Measurements from ENCODE around the gene GNAO1.

Gene GNAO1

DNA sequence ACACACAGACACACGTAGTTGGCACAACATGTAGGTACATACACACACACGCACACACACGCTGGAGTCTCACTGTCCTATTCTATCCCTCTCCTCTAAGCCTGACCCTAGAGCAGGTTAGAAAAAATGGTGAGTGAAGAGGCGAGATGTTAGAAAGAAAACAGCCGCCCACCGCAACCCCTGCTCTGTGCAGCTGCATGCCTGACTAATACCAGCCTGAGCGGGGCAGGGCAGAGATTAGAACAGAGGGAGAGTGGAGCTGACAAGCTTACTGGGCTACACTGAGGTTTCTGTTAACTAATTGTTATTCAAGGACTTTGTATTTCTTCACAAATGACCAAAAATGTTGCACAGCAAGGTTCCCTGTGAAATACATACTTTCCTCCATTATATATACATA lies 174.3 kb downstream of the GNAO1 start:
- no peaks in the 10 kb centered on the region for H3K27me3 ChIP-seq (replicated peaks; ENCODE audit: control insufficient read depth, insufficient read depth, low read length)
- DNase-seq (ENCODE audit: extremely low read depth, insufficient read length) = no peak
- H3K4me3 ChIP-seq (replicated peaks; ENCODE audit: low read depth, low read length) = no peak overlapping the region
- H3K36me3 ChIP-seq (ENCODE audit: control insufficient read depth, insufficient read depth, low read length) = peaks cover 30% of the 10 kb centered on the region
- TF ChIP-seq, protein P1, sequence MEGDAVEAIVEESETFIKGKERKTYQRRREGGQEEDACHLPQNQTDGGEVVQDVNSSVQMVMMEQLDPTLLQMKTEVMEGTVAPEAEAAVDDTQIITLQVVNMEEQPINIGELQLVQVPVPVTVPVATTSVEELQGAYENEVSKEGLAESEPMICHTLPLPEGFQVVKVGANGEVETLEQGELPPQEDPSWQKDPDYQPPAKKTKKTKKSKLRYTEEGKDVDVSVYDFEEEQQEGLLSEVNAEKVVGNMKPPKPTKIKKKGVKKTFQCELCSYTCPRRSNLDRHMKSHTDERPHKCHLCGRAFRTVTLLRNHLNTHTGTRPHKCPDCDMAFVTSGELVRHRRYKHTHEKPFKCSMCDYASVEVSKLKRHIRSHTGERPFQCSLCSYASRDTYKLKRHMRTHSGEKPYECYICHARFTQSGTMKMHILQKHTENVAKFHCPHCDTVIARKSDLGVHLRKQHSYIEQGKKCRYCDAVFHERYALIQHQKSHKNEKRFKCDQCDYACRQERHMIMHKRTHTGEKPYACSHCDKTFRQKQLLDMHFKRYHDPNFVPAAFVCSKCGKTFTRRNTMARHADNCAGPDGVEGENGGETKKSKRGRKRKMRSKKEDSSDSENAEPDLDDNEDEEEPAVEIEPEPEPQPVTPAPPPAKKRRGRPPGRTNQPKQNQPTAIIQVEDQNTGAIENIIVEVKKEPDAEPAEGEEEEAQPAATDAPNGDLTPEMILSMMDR (IDR thresholded peaks at IDR 0.05; ENCODE audit: insufficient read depth, low read length, poor library complexity, severe bottlenecking) = no peak

GRCh38 chr16:56366945-56367344 lies 175.7 kb downstream of the GNAO1 start:
- Histone ChIP-seq H3K4me3 (replicated peaks; ENCODE audit: low read depth, low read length) (no peak overlapping the region), H3K36me3 (ENCODE audit: control insufficient read depth, insufficient read depth, low read length) (peaks cover 32% of the 10 kb centered on the region), H3K27me3 (replicated peaks; ENCODE audit: control insufficient read depth, insufficient read depth, low read length) (no peaks in the 10 kb centered on the region)
- TF ChIP-seq, protein P1 (IDR thresholded peaks at IDR 0.05; ENCODE audit: insufficient read depth, low read length, poor library complexity, severe bottlenecking) = no peak
- no peak for DNase-seq (ENCODE audit: extremely low read depth, insufficient read length)

DNA sequence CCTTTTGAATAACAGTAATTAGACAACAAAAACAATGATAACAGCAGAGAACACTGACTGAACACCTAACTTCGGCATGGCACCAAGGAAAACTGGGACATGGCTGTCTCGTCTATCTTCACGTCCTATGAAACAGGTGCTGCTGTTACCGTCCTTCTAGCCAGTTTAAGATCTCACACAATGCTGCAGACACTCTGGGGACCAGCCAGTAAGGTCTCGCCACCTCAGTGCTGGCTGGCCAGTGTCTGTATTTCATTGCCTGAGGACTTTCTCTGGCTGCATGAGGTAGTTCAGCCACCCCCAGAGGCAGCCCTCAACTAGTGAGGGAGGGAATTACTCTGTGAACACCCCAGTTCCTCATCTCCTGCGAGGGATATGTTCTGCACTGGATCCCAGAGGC lies 176.5 kb downstream of the GNAO1 start:
- H3K27me3 ChIP-seq (replicated peaks; ENCODE audit: control insufficient read depth, insufficient read depth, low read length) = no peaks in the 10 kb centered on the region
- no peak overlapping the region for H3K4me3 ChIP-seq (replicated peaks; ENCODE audit: low read depth, low read length)
- TF ChIP-seq, protein P1 (IDR thresholded peaks at IDR 0.05; ENCODE audit: insufficient read depth, low read length, poor library complexity, severe bottlenecking) = no peak
- peaks cover 25% of the 10 kb centered on the region for H3K36me3 ChIP-seq (ENCODE audit: control insufficient read depth, insufficient read depth, low read length)
- DNase-seq (ENCODE audit: extremely low read depth, insufficient read length) = no peak

GRCh38 chr16:56368545-56368944 lies 177.3 kb downstream of the GNAO1 start:
- Histone ChIP-seq H3K36me3 (ENCODE audit: control insufficient read depth, insufficient read depth, low read length) (peaks cover 21% of the 10 kb centered on the region), H3K27me3 (replicated peaks; ENCODE audit: control insufficient read depth, insufficient read depth, low read length) (no peaks in the 10 kb centered on the region), H3K4me3 (replicated peaks; ENCODE audit: low read depth, low read length) (no peak overlapping the region)
- TF ChIP-seq, protein P1 (IDR thresholded peaks at IDR 0.05; ENCODE audit: insufficient read depth, low read length, poor library complexity, severe bottlenecking) = no peak
- DNase-seq (ENCODE audit: extremely low read depth, insufficient read length) = no peak

- H3K27me3 ChIP-seq (replicated peaks; ENCODE audit: control insufficient read depth, insufficient read depth, low read length) = no peaks in the 10 kb centered on the region
- TF ChIP-seq, protein P1 (IDR thresholded peaks at IDR 0.05; ENCODE audit: insufficient read depth, low read length, poor library complexity, severe bottlenecking) = no peak
- no peak for DNase-seq (ENCODE audit: extremely low read depth, insufficient read length)
- H3K36me3 ChIP-seq (ENCODE audit: control insufficient read depth, insufficient read depth, low read length) = peaks cover 15% of the 10 kb centered on the region
- no peak overlapping the region for H3K4me3 ChIP-seq (replicated peaks; ENCODE audit: low read depth, low read length)
Measured at GRCh38 chr16:56369202-56369601, 177.9 kb downstream of the GNAO1 start.

- TF ChIP-seq, protein P1 (IDR thresholded peaks at IDR 0.05; ENCODE audit: insufficient read depth, low read length, poor library complexity, severe bottlenecking) = no peak
- Histone ChIP-seq H3K27me3 (replicated peaks; ENCODE audit: control insufficient read depth, insufficient read depth, low read length) (no peaks in the 10 kb centered on the region), H3K36me3 (ENCODE audit: control insufficient read depth, insufficient read depth, low read length) (peaks cover 9% of the 10 kb centered on the region), H3K4me3 (replicated peaks; ENCODE audit: low read depth, low read length) (no peak overlapping the region)
- DNase-seq (ENCODE audit: extremely low read depth, insufficient read length) = no peak
Measured at GRCh38 chr16:56370185-56370874, 179.0 kb downstream of the GNAO1 start.

Data from GM06990 (cell line).